Hematopoietic multipotent progenitor cell treated with erythropoietin and hydrocortisone succinate and interleukin-3 and kit ligand, for 17 days (in vitro differentiated cells): ENCODE results near the gene BCO2.

Experiments
- DNase-seq: peaks from one replicate; pipeline ENCODE4 v3.0.0-alpha.2; 2015; ENCODE audit warnings: low spot score

Gene BCO2

DNA sequence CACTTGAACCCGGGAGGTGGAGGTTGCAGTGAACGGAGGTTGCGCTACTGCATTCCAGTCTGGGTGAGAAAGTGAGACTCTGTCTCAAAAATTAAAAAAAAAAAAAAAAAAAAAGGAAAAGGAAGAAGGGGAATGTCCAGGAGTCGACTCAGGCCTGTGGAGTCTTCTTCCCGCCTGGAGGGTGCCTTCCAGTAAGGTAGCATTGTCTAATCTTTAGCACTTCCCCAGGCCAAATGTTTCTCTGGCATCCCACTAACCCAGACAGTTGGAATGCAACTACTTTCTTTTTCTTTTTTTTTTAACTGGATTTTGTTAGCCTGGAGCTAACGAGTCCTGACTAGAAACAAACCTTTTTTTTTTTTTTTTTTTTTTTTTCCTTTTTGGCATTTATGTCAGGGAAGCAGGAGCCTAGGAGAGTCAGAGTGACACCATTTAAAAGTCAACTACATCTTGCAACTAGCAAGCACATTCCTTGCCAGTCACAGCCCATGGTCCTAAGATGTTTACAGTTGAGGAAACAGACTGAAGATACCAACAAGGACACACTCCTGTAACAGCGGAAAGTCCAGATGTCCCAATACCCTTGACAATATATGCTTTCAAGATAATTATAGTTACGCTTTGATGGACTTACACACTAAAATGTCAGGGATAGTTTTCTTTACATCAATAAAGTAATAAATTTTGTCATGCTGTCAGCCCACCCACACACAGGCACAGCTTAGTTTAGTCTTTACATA is 74.7 kb downstream of the BCO2 start:
- no peak for DNase-seq

DNA sequence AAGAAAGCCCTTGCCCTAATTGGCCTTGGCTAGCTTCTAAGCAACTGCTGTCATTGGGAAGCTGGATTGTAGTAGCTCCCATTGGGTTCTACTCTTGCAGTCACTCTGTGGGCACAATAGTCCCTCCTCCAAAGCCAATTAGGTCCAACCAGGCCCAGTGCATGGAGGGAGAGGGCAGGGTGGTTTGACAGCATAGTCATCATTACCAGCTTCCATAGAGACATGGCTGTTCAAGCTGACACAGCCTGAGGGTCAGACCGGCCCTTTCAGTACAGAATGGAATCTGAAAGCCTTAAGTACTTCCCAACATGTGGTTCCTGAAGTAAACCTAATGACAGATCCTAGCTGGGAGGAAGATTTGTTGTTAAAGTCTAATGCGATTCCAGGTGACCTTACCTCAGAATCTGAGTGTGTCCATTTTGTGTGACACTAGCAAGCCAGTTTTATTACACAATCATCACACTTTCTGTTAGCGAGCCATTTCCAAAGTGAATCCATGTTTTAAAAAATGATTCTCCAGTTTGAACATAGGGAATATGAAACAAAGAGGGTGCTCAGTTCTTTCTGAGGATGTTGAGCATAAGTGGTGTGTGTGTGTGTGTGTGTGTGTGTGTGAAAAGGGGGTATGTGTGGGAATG is 78.4 kb downstream of the BCO2 start:
- no peak for DNase-seq

DNA sequence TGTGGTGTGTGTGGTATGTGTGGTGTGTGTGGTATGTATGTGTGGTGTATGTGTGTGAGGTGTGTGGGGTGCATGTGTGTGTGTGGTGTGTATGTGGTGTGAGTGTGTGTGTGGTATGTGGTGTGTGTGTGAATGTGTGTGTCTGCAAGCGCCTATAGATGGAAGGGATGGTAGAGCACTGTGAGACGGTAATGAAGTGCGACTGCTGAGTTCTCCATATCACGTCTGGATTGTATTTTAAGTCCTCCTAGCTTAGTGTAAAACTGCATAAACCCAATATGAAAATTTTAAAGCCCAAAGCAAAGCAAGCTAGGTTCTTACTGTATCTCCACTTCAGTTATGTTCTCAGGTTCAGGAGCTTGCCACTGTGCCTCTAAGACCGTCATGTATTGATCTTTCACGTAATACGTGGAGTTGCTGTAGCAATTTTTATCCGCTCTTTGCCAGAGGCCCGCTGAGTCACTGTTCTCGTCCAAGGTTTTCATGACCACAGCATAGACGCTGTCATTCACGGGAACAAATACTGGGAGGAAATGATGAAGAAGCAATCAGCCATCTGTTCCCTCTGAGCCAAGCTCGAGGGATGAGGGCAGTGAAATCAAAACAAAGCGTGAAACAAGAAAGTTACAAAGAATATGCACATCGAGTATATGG is 79.9 kb downstream of the BCO2 start:
- no peak for DNase-seq

- no peak for DNase-seq
Observed at GRCh38 chr11:112260490-112260889, 85.2 kb downstream of the BCO2 start, which contains the start of gene PLET1. TSS of gene PLET1 (minus strand) at chr11:112260860. CDS start at chr11:112260589, 271 bp downstream.

DNA sequence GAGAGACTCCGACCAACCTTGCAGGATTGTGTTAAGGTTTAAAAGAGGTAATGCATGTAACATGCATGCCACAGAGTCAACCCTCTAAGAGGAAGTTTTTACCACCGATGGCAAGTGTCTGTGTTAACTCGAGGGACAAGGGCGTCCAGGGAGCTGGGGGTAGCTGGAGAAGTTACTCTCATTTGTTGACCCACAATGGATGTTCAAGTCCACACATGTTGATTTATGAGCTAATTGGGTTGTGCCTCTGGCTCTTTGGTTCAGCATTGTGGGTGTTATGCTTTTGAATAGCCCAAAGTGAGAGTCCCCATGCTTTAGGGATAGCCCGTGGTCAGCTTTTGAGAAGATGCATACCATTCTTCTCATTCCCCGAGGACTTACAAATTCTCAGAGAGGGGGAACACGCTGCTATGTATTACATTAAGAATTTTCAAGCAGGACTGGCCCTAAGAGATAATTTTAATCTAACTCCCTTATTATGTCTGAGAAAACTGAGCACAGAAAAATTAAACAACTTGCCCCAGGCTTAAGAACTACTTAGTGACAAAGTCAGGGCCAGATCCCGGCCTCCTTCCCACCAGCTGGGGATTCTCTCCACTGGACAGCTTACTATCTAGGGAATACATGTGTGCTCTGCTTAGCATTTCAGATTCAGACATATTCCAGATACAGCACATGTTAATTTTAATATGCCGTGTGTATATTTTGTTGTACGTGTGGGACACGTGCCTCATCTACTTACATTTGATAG is 90.5 kb downstream of the BCO2 start:
- DNase-seq = no peak

- no peak for DNase-seq
Observed at GRCh38 chr11:112266410-112266778, 91.1 kb downstream of the BCO2 start.

DNA sequence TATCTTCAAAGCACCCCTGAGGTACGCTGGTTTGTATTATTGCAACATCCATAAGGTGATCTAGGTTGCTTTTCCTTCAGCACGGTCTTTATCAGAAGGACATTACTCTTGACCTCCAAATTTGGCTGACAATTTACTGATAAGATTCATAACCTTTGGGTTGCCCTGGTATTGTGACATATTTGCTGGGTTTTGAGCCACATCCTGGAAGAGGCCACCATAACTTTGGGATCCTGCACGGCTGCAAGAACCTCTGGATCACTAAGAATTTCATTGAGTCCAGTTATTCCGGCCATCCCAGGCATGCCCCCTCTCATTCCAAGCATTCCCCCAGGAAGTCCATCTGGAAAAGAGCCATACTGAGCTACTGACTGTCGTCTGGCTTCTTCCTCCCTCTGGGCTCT is 91.9 kb downstream of the BCO2 start:
- DNase-seq = no peak

DNA sequence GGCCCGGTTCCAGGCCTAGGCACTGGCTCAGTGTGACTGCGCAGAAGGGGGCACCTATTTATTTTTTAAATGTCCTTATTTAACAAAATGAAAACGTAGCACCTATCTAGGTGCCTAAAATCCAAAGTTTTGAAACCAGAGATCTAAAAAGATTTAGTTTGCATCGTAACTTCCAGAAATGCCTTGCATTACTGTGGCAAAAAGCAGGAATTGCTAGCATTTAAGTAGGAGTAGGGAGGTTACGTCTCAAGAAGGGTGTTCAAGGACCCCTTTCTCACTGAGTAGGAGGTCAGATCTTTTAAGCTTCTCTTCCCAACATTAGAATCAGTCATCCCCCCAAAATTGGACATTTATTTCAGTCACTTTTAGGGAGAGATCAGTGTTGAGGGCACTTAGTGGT is 93.1 kb downstream of the BCO2 start:
- DNase-seq = no peak
